Vagina (tissue), 2 donors: ENCODE results near the gene MYB. TPM values are rescaled to one million over a fixed set of nuclear protein-coding genes. Genes with fewer than 3 reads are reported as not detected.

Experiments
- DNase-seq, 2 donors: peaks; one replicate each; pipeline ENCODE4 v3.0.0-alpha.2; 2017; ENCODE audit errors: extremely low spot score in 2 of 2
- H3K27ac ChIP-seq: fragments of 200-600 bp; sonication (generic); one replicate; pipeline ENCODE4 v1.5.1; 2019
- H3K27me3 ChIP-seq: fragments of 200-600 bp; sonication (generic); one replicate; pipeline ENCODE4 v1.5.1; 2019
- H3K36me3 ChIP-seq, 2 donors: fragments of 200-600 bp; sonication (generic); one replicate each; pipeline ENCODE4 v1.5.1; 2017 to 2019
- H3K4me1 ChIP-seq: fragments of 200-600 bp; sonication (generic); one replicate; pipeline ENCODE4 v1.5.1; 2019
- H3K4me3 ChIP-seq, 2 donors: fragments of 200-600 bp; sonication (generic); 1 replicate in 1 of 2; 2 replicates in 1 of 2; pipeline ENCODE4 v1.5.1; 2016 to 2019
- H3K9me3 ChIP-seq: fragments of 200-600 bp; sonication (generic); one replicate; pipeline ENCODE4 v1.5.1; 2019
- POLR2A ChIP-seq, 2 donors: fragments of 450-650 bp; IDR thresholded peaks; one replicate each; pipeline ENCODE4 v1.6.1; 2017; ENCODE audit warnings: antibody characterized with exemption in 2 of 2, mild to moderate bottlenecking in 2 of 2, moderate library complexity in 2 of 2
- POLR2AphosphoS5 ChIP-seq, 2 donors: sonication (generic); formaldehyde crosslinking; IDR thresholded peaks; one replicate each; pipeline ENCODE4 v1.9.0; 2017; ENCODE audit warnings: antibody characterized with exemption in 2 of 2, mild to moderate bottlenecking in 2 of 2, low read depth in 1 of 2; ENCODE audit not compliant: insufficient read depth in 1 of 2
- intact Hi-C: fragments of 100-400 bp; cut with DNase I; formaldehyde crosslinking; loops from one replicate; pipeline ENCODE4 v1.15.1; 2023
- total RNA-seq: library from RNA; depleted of rRNA; stranded (reverse); fragments of >200 nt; gene quantifications from one replicate; pipeline ENCODE4 v1.2.3, GENCODE V29; 2016
- TF ChIP-seq, protein P1 (sequence below), 3 experiments: fragments of 450-650 bp in 2 of 3; fragments of 200-600 bp in 1 of 3; sonication (generic) in 1 of 3; IDR thresholded peaks; one replicate each; pipeline ENCODE4 v1.5.1; 2017 to 2019; ENCODE audit warnings: antibody characterized with exemption in 3 of 3, mild to moderate bottlenecking in 2 of 3, moderate library complexity in 2 of 3

The MYB gene
- total RNA-seq, 1 donor from 2014 or later: 2.5 TPM

DNA sequence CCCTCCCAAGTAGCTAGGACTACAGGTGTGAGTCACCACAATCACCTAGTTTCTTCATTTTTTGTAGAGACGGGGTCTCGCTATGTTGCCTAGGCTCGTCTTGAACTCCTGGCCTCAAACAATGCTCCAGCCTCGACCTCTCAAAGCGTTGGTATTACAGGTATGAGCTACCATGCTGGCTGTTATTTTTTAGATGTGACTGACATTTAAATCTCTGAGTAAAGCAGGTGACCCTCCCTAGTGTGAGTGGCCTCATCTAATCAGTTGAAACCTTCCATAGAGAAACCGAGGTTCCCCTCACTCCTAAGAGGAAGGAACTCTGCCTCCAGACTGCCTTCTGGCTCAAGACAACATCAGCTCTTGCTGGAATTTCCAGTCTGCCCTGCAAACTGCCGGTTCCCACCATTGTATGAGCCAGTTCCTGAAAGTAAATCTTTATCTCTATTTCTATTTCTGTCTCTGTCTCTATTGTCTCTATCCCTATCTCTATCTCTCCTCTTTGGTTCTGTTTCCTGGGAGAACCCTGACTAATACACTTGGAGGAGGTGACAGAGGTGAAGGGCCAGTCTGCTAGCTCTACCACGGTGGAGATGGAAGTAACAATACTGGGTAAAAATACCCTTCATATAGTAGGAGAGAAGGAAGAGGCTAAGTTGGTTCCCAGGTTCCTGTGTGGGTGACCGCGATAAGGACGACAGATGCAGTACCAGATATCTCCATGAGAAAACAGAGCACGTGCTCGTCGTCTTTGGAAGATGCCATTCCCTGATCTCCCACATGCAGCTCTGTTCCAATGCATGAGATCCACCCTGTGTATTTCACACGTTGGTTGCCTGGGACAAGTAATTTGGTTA lies 81.0 kb downstream of the MYB start:
- Histone ChIP-seq H3K9me3 (no peaks in the 10 kb centered on the region), H3K27me3 (no peaks in the 10 kb centered on the region), H3K27ac (no peak overlapping the region), H3K4me3 (no peak overlapping the region), H3K36me3 (no peaks in the 10 kb centered on the region), H3K4me1 (peaks cover 10% of the 10 kb centered on the region)
- DNase-seq: no peak
- no peak for TF ChIP-seq POLR2AphosphoS5 (IDR thresholded peaks at IDR 0.05; ENCODE audit: insufficient read depth in 1 of 2, low read depth in 1 of 2)
- no peak for TF ChIP-seq POLR2A (IDR thresholded peaks at IDR 0.05)
- TF ChIP-seq, protein P1, sequence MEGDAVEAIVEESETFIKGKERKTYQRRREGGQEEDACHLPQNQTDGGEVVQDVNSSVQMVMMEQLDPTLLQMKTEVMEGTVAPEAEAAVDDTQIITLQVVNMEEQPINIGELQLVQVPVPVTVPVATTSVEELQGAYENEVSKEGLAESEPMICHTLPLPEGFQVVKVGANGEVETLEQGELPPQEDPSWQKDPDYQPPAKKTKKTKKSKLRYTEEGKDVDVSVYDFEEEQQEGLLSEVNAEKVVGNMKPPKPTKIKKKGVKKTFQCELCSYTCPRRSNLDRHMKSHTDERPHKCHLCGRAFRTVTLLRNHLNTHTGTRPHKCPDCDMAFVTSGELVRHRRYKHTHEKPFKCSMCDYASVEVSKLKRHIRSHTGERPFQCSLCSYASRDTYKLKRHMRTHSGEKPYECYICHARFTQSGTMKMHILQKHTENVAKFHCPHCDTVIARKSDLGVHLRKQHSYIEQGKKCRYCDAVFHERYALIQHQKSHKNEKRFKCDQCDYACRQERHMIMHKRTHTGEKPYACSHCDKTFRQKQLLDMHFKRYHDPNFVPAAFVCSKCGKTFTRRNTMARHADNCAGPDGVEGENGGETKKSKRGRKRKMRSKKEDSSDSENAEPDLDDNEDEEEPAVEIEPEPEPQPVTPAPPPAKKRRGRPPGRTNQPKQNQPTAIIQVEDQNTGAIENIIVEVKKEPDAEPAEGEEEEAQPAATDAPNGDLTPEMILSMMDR (IDR thresholded peaks at IDR 0.05): no peak
- intact Hi-C loops: no loop called here

- no peak overlapping the region for H3K4me3 ChIP-seq
These were observed 84.2 kb downstream of the MYB start for GRCh38 chr6:135265278-135265677.

DNA sequence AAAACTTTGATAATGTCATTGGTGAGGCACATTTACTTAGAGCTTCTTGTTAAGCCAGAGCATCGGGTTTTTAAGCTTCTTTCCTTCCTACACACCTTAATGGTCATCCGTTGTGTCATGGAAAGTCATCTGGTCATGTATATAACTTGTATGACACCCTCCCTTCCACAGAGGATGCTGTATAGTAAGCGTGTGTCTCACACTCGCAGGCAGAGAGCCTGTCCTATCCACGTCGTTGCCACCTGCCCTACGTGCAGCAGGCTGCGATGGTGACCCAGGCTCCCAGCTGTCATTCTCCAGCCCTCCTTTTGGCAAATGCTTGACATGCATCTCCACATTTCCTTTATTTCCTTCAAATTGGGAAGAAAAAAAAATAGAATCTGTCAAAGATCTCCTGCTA lies 85.6 kb downstream of the MYB start:
- H3K36me3 ChIP-seq: no peaks in the 10 kb centered on the region
- DNase-seq: no peak
- no peak overlapping the region for H3K4me3 ChIP-seq
- no peaks in the 10 kb centered on the region for H3K27me3 ChIP-seq
- H3K27ac ChIP-seq: no peak overlapping the region
- intact Hi-C loops: no loop called here
- TF ChIP-seq, protein P1 (IDR thresholded peaks at IDR 0.05): no peak
- TF ChIP-seq POLR2A (IDR thresholded peaks at IDR 0.05): no peak
- no peak for TF ChIP-seq POLR2AphosphoS5 (IDR thresholded peaks at IDR 0.05; ENCODE audit: insufficient read depth in 1 of 2, low read depth in 1 of 2)
- no peaks in the 10 kb centered on the region for H3K9me3 ChIP-seq
- no peaks in the 10 kb centered on the region for H3K4me1 ChIP-seq

More at GRCh38 chr6:135265278-135265677, 84.2 kb downstream of the MYB start:
- H3K9me3 ChIP-seq: no peaks in the 10 kb centered on the region
- no peak for DNase-seq
- no peak overlapping the region for H3K27ac ChIP-seq
- H3K4me1 ChIP-seq: no peaks in the 10 kb centered on the region
- H3K36me3 ChIP-seq: no peaks in the 10 kb centered on the region
- intact Hi-C loops: no loop called here
- TF ChIP-seq, protein P1 (IDR thresholded peaks at IDR 0.05): no peak
- TF ChIP-seq POLR2A (IDR thresholded peaks at IDR 0.05): no peak
- no peaks in the 10 kb centered on the region for H3K27me3 ChIP-seq

- H3K4me1 ChIP-seq: no peaks in the 10 kb centered on the region
- intact Hi-C loops: no loop called here
- no peak overlapping the region for H3K4me3 ChIP-seq
- no peak overlapping the region for H3K27ac ChIP-seq
- no peaks in the 10 kb centered on the region for H3K36me3 ChIP-seq
- no peak for DNase-seq
- TF ChIP-seq POLR2AphosphoS5 (IDR thresholded peaks at IDR 0.05; ENCODE audit: insufficient read depth in 1 of 2, low read depth in 1 of 2) (no peak), POLR2A (IDR thresholded peaks at IDR 0.05) (no peak)
- TF ChIP-seq, protein P1 (IDR thresholded peaks at IDR 0.05): no peak
- H3K27me3 ChIP-seq: no peaks in the 10 kb centered on the region
- no peaks in the 10 kb centered on the region for H3K9me3 ChIP-seq
These were observed 86.0 kb downstream of the MYB start for GRCh38 chr6:135267085-135267484.

- intact Hi-C loops: no loop called here
- H3K9me3 ChIP-seq: no peaks in the 10 kb centered on the region
- no peaks in the 10 kb centered on the region for H3K4me1 ChIP-seq
- H3K27ac ChIP-seq: no peak overlapping the region
- no peak for DNase-seq
- TF ChIP-seq, protein P1 (IDR thresholded peaks at IDR 0.05): no peak
- no peak for TF ChIP-seq POLR2A (IDR thresholded peaks at IDR 0.05)
- TF ChIP-seq POLR2AphosphoS5 (IDR thresholded peaks at IDR 0.05; ENCODE audit: insufficient read depth in 1 of 2, low read depth in 1 of 2): no peak
- H3K36me3 ChIP-seq: no peaks in the 10 kb centered on the region
- no peaks in the 10 kb centered on the region for H3K27me3 ChIP-seq
- H3K4me3 ChIP-seq: no peak overlapping the region
These were observed 87.2 kb downstream of the MYB start for GRCh38 chr6:135268263-135268662.
